OCI-LY7 (cell line): ENCODE measurements around the gene OR13A1. TPM values are rescaled to one million over a fixed set of nuclear protein-coding genes. Genes with fewer than 3 reads are reported as not detected.

Experiments
- BruUV-seq: library from RNA; stranded (reverse); fragments of 400-500 nt; replicated peaks from 2 replicates; lab custom pipeline; 2021; lab: Mats Ljungman, UMichigan
- CTCF ChIA-PET: fragments of 300-600 bp; sonication (Branson Sonifier 250); formaldehyde crosslinking; loops from one replicate; lab custom pipeline; 2022; ENCODE audit warnings: antibody characterized with exemption; ENCODE audit not compliant: unreplicated experiment; lab: Charles Lee
- POLR2A ChIA-PET: fragments of 300-600 bp; sonication (Branson Sonifier 250); formaldehyde crosslinking; loops from one replicate; lab custom pipeline; 2022; ENCODE audit warnings: antibody characterized with exemption; lab: Charles Lee
- DNase-seq: peaks from one replicate; pipeline ENCODE4 v3.0.0-alpha.2; 2015; ENCODE audit warnings: low spot score
- H2AFZ ChIP-seq: fragments of 200-600 bp; sonication (generic), shearing (Covaris generic); 2 replicates; pipeline ENCODE4 v1.6.1; 2014; ENCODE audit warnings: mild to moderate bottlenecking, antibody characterized with exemption, low read length, moderate library complexity
- H3K27ac ChIP-seq: fragments of 200-600 bp; sonication (generic); 2 replicates; pipeline ENCODE4 v1.5.1; 2014; ENCODE audit warnings: mixed run types, low read depth, mild to moderate bottlenecking, moderate library complexity, low read length, inconsistent platforms; ENCODE audit not compliant: poor library complexity, severe bottlenecking
- H3K36me3 ChIP-seq: fragments of 200-600 bp; sonication (generic); 2 replicates; pipeline ENCODE4 v1.6.1; 2014; ENCODE audit warnings: mild to moderate bottlenecking, antibody characterized with exemption, low read length, moderate library complexity, mixed read lengths; ENCODE audit not compliant: insufficient read depth
- H3K4me1 ChIP-seq: fragments of 200-600 bp; sonication (generic); 2 replicates; pipeline ENCODE4 v1.5.1; 2014; ENCODE audit warnings: mild to moderate bottlenecking, low read length; ENCODE audit not compliant: insufficient read depth, poor library complexity, severe bottlenecking
- H3K4me2 ChIP-seq: fragments of 200-600 bp; sonication (generic); 2 replicates; pipeline ENCODE4 v1.6.1; 2014; ENCODE audit warnings: mild to moderate bottlenecking, low read length
- H3K4me3 ChIP-seq: fragments of 200-600 bp; sonication (generic); 2 replicates; pipeline ENCODE4 v1.5.1; 2014; ENCODE audit warnings: mild to moderate bottlenecking, low read depth, low read length; ENCODE audit not compliant: poor library complexity, severe bottlenecking
- H3K79me2 ChIP-seq: fragments of 200-600 bp; sonication (generic); 2 replicates; pipeline ENCODE4 v1.6.1; 2016; ENCODE audit warnings: low read depth, mild to moderate bottlenecking, low read length, moderate library complexity, mixed read lengths; ENCODE audit not compliant: insufficient read depth
- H3K9me2 ChIP-seq: fragments of 200-600 bp; sonication (generic); 2 replicates; pipeline ENCODE4 v1.6.1; 2016; ENCODE audit warnings: mild to moderate bottlenecking, low read length, mixed read lengths; ENCODE audit not compliant: insufficient read depth
- H3K9me3 ChIP-seq: fragments of 200-600 bp; sonication (generic); 2 replicates; pipeline ENCODE4 v1.6.1; 2014; ENCODE audit warnings: mild to moderate bottlenecking, mixed run types, low read length, mixed read lengths
- H4K20me1 ChIP-seq: fragments of 200-600 bp; sonication (generic); 2 replicates; pipeline ENCODE4 v1.6.1; 2014; ENCODE audit warnings: mild to moderate bottlenecking, antibody characterized with exemption, low read length, moderate library complexity, mixed read lengths; ENCODE audit not compliant: insufficient read depth
- EZH2phosphoT487 ChIP-seq: fragments of 200-600 bp; sonication (generic); IDR thresholded peaks from 2 replicates; pipeline ENCODE4 v1.6.1; 2018; ENCODE audit warnings: low read depth, borderline replicate concordance, mild to moderate bottlenecking, mixed run types, antibody characterized with exemption, low read length, moderate library complexity, mixed read lengths
- intact Hi-C: fragments of 100-400 bp; cut with micrococcal nuclease; formaldehyde crosslinking; loops from one replicate; pipeline ENCODE4 v1.10.0; 2022; ENCODE audit not compliant: unreplicated experiment
- total RNA-seq, 2 experiments: library from RNA; depleted of rRNA in 1 of 2; stranded (reverse); fragments of >200 nt in 1 of 2; shearing (Covaris generic) in 1 of 2; gene quantifications; 2 replicates each; pipeline ENCODE4 v1.2.3, GENCODE V29; 2014 to 2022
- TF ChIP-seq, protein P1 (sequence below): fragments of 200-600 bp; sonication (generic); conservative IDR thresholded peaks from 2 replicates; pipeline ENCODE4 v1.5.1; 2014; ENCODE audit warnings: mild to moderate bottlenecking, antibody characterized with exemption, low read length, moderate library complexity, mixed read lengths

OR13A1 gene
- total RNA-seq, 2 experiments from 2014 or later: 14.4 to 17.4 TPM

DNA sequence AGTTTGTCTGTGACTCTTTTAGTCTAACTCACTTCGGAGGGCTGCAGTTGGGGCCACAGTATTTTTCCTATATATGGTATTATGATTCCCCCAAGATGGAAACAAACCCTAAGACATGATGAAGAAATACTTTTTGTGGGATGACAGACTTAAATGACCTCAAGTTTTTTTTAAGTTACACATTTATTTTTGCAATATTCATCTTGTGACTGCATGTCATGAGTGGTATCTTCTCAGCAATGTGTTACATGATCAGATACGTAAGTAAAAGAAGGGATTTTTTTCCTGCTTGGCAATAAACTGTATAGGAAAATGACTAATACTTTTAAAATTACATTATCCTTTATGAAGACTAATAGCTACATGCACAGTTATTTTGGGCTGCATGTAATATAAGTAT is 57.8 kb downstream of the OR13A1 start:
- H3K4me2 ChIP-seq: no peak overlapping the region
- BruUV-seq: no TSS peak
- H3K36me3 ChIP-seq: no peaks in the 10 kb centered on the region
- intact Hi-C loops: no loop called here
- H4K20me1 ChIP-seq: no peaks in the 10 kb centered on the region
- H3K9me3 ChIP-seq: no peaks in the 10 kb centered on the region
- H3K79me2 ChIP-seq: no peaks in the 10 kb centered on the region
- no peaks in the 10 kb centered on the region for H3K9me2 ChIP-seq
- POLR2A ChIA-PET: interaction anchor here (0.7 kb wide), 1 partner anchor 23 kb away, joined by 4 read pairs; no protein-coding TSS in a partner anchor
- CTCF ChIA-PET: no interaction called here
- no peaks in the 10 kb centered on the region for H3K4me1 ChIP-seq
- no peak overlapping the region for H3K4me3 ChIP-seq
- TF ChIP-seq, protein P1, sequence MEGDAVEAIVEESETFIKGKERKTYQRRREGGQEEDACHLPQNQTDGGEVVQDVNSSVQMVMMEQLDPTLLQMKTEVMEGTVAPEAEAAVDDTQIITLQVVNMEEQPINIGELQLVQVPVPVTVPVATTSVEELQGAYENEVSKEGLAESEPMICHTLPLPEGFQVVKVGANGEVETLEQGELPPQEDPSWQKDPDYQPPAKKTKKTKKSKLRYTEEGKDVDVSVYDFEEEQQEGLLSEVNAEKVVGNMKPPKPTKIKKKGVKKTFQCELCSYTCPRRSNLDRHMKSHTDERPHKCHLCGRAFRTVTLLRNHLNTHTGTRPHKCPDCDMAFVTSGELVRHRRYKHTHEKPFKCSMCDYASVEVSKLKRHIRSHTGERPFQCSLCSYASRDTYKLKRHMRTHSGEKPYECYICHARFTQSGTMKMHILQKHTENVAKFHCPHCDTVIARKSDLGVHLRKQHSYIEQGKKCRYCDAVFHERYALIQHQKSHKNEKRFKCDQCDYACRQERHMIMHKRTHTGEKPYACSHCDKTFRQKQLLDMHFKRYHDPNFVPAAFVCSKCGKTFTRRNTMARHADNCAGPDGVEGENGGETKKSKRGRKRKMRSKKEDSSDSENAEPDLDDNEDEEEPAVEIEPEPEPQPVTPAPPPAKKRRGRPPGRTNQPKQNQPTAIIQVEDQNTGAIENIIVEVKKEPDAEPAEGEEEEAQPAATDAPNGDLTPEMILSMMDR: no peak
- no peak for TF ChIP-seq EZH2phosphoT487
- DNase-seq: no peak
- no peak overlapping the region for H3K27ac ChIP-seq
- H2AFZ ChIP-seq: no peak overlapping the region

DNA sequence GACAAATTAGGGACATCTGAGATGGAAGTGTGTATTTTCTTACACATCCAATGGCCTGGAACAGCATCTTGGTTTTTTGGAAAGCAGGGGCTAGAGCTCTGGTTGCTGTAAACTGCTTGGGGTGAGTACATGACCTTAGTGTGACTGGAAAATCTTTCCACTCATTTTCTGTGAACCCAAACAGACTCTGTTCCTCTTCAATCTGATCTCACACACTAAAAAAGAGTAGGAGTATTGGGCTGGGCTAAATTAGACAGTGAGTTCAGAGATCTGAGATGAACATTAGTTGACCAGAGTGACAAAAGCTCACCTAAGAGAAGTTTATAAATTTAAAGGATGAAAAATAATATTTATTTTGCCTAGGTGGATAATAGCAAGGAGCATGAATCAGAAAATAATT is 59.2 kb downstream of the OR13A1 start:
- H2AFZ ChIP-seq: no peak overlapping the region
- intact Hi-C loops: no loop called here
- TF ChIP-seq EZH2phosphoT487: no peak
- TF ChIP-seq, protein P1: no peak
- no peak overlapping the region for H3K4me3 ChIP-seq
- ChIA-PET POLR2A (interaction anchor here (0.6 kb wide), 1 partner anchor 1461 kb away, joined by 3 read pairs; no protein-coding TSS in a partner anchor), CTCF (no interaction called here)
- H3K9me3 ChIP-seq: no peaks in the 10 kb centered on the region
- peaks cover 4% of the 10 kb centered on the region for H3K4me1 ChIP-seq
- no peak for DNase-seq
- BruUV-seq: no TSS peak
- H3K27ac ChIP-seq: no peak overlapping the region
- no peaks in the 10 kb centered on the region for H3K9me2 ChIP-seq
- H3K4me2 ChIP-seq: no peak overlapping the region
- no peaks in the 10 kb centered on the region for H4K20me1 ChIP-seq
- H3K79me2 ChIP-seq: no peaks in the 10 kb centered on the region
- no peaks in the 10 kb centered on the region for H3K36me3 ChIP-seq

DNA sequence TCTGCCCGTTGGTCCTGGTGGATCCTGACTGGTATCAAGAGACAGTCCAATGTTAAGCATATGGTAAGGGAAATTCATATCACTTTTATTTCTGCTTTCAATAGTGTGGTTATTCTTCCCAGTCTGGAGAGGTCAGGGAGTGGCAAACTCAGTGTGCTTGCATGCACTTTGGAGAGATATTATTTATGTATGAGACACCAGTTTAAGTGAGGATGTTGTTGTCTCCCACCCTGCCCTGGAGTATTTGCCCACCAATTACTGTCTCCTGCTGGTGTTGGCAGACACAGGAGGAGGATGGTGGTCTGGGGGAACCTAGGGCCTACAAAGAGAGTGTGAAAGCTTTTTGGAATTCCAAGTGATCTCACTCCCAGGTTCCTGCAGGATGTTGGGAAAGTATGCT is 59.7 kb downstream of the OR13A1 start:
- Histone ChIP-seq H3K9me3 (no peaks in the 10 kb centered on the region), H3K4me2 (no peak overlapping the region), H3K4me1 (peaks cover 10% of the 10 kb centered on the region), H4K20me1 (no peaks in the 10 kb centered on the region), H3K9me2 (no peaks in the 10 kb centered on the region), H3K27ac (no peak overlapping the region), H2AFZ (no peak overlapping the region), H3K36me3 (no peaks in the 10 kb centered on the region), H3K4me3 (no peak overlapping the region), H3K79me2 (no peaks in the 10 kb centered on the region)
- POLR2A ChIA-PET: no interaction called here
- TF ChIP-seq, protein P1: no peak
- no peak for TF ChIP-seq EZH2phosphoT487
- no TSS peak for BruUV-seq
- CTCF ChIA-PET: no interaction called here
- intact Hi-C loops: no loop called here
- DNase-seq: no peak
